A549 (cell line): ENCODE measurements around the gene SLC7A11.

ENCODE experiments used
- ATOH8 ChIP-seq: fragments of 250-450 bp; sonication (Bioruptor Pico); IDR thresholded peaks from 2 replicates; pipeline ENCODE4 v1.5.0; 2020; ENCODE audit warnings: low read depth, mild to moderate bottlenecking, moderate library complexity
- EP300 ChIP-seq, 2 experiments: fragments of >200 bp; sonication (Bioruptor Twin); formaldehyde crosslinking; IDR thresholded peaks; 2 replicates in 1 of 2; 3 replicates in 1 of 2; pipeline ENCODE4 v1.6.1; 2016 to 2017
- FOSL2 ChIP-seq, 2 experiments: fragments of 450-650 bp in 1 of 2; fragments of >200 bp in 1 of 2; sonication (Bioruptor Twin) in 1 of 2; formaldehyde crosslinking; IDR thresholded peaks; 2 replicates each; pipeline versions ENCODE4 v1.5.0 to v1.6.1; 2016 to 2020; ENCODE audit warnings: mild to moderate bottlenecking in 1 of 2, moderate library complexity in 1 of 2
- HDAC2 ChIP-seq: fragments of 200-600 bp; sonication (generic); IDR thresholded peaks from 2 replicates; pipeline ENCODE4 v1.6.1; 2016
- JUNB ChIP-seq: fragments of >200 bp; sonication (Bioruptor Twin); formaldehyde crosslinking; IDR thresholded peaks from 2 replicates; pipeline ENCODE4 v1.6.1; 2016
- MAFK ChIP-seq: fragments of 450-650 bp; IDR thresholded peaks from 2 replicates; pipeline ENCODE4 v1.6.1; 2014; ENCODE audit not compliant: partially characterized antibody
- POLR2A ChIP-seq: IDR thresholded peaks from 2 replicates; pipeline ENCODE4 v1.6.1; 2012; ENCODE audit warnings: mild to moderate bottlenecking, low read length
- POLR2AphosphoS2 ChIP-seq: conservative IDR thresholded peaks from 2 replicates; pipeline ENCODE4 v1.6.1; 2012; ENCODE audit warnings: low read length, improper control_type of control experiment, inconsistent platforms
- RAD21 ChIP-seq, 2 experiments: fragments of >200 bp in 1 of 2; sonication (Bioruptor Twin) in 1 of 2; formaldehyde crosslinking in 1 of 2; IDR thresholded peaks in 1 of 2; conservative IDR thresholded peaks in 1 of 2; 2 replicates in 1 of 2; 3 replicates in 1 of 2; pipeline ENCODE4 v1.6.1; 2012 to 2018; ENCODE audit warnings: inconsistent platforms in 1 of 2
- ZFP36 ChIP-seq: fragments of 450-650 bp; IDR thresholded peaks from 2 replicates; pipeline ENCODE4 v1.6.1; 2014; ENCODE audit warnings: borderline replicate concordance; ENCODE audit not compliant: partially characterized antibody
- TF ChIP-seq, protein P1 (sequence below): fragments of 150-350 bp; IDR thresholded peaks from 2 replicates; pipeline ENCODE4 v1.6.1; 2014; ENCODE audit warnings: low read depth, mild to moderate bottlenecking, low read length
- TF ChIP-seq, protein P2 (sequence below): fragments of >200 bp; sonication (Bioruptor Twin); formaldehyde crosslinking; IDR thresholded peaks from 3 replicates; pipeline ENCODE4 v1.5.1; 2016
- TF ChIP-seq, protein P3 (sequence below): IDR thresholded peaks from 2 replicates; pipeline ENCODE4 v1.6.1; 2012
- TF ChIP-seq, protein P4 (sequence below): fragments of 200-600 bp; sonication (generic); IDR thresholded peaks from 2 replicates; pipeline ENCODE4 v1.6.1; 2016; ENCODE audit warnings: antibody characterized with exemption, mild to moderate bottlenecking, moderate library complexity

GRCh38 chr4:138241281-138242075 lies 671 bp downstream of the SLC7A11 start:
- TF ChIP-seq POLR2AphosphoS2 (no peak; the same call in 1 of the 2 replicates), RAD21 (conservative IDR thresholded peaks at IDR 0.05 in 1 of 2, IDR thresholded peaks at IDR 0.05 in 1 of 2) (no peak), EP300 (IDR thresholded peaks at IDR 0.05) (no peak), POLR2A (peak; percentile 64), ZFP36 (no peak), MAFK (no peak), HDAC2 (no peak), ATOH8 (CRISPR knock-in tag) (no peak), FOSL2 (IDR thresholded peaks at IDR 0.05) (no peak), FOSL2 (CRISPR knock-in tag; IDR thresholded peaks at IDR 0.05) (no peak), JUNB (no peak)
- TF ChIP-seq, protein P1, sequence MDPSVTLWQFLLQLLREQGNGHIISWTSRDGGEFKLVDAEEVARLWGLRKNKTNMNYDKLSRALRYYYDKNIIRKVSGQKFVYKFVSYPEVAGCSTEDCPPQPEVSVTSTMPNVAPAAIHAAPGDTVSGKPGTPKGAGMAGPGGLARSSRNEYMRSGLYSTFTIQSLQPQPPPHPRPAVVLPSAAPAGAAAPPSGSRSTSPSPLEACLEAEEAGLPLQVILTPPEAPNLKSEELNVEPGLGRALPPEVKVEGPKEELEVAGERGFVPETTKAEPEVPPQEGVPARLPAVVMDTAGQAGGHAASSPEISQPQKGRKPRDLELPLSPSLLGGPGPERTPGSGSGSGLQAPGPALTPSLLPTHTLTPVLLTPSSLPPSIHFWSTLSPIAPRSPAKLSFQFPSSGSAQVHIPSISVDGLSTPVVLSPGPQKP, result no peak
- TF ChIP-seq, protein P2, sequence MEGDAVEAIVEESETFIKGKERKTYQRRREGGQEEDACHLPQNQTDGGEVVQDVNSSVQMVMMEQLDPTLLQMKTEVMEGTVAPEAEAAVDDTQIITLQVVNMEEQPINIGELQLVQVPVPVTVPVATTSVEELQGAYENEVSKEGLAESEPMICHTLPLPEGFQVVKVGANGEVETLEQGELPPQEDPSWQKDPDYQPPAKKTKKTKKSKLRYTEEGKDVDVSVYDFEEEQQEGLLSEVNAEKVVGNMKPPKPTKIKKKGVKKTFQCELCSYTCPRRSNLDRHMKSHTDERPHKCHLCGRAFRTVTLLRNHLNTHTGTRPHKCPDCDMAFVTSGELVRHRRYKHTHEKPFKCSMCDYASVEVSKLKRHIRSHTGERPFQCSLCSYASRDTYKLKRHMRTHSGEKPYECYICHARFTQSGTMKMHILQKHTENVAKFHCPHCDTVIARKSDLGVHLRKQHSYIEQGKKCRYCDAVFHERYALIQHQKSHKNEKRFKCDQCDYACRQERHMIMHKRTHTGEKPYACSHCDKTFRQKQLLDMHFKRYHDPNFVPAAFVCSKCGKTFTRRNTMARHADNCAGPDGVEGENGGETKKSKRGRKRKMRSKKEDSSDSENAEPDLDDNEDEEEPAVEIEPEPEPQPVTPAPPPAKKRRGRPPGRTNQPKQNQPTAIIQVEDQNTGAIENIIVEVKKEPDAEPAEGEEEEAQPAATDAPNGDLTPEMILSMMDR, result no peak
- TF ChIP-seq, protein P3, sequence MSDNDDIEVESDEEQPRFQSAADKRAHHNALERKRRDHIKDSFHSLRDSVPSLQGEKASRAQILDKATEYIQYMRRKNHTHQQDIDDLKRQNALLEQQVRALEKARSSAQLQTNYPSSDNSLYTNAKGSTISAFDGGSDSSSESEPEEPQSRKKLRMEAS, result no peak; the same call in 1 of the 2 replicates
- TF ChIP-seq, protein P4, sequence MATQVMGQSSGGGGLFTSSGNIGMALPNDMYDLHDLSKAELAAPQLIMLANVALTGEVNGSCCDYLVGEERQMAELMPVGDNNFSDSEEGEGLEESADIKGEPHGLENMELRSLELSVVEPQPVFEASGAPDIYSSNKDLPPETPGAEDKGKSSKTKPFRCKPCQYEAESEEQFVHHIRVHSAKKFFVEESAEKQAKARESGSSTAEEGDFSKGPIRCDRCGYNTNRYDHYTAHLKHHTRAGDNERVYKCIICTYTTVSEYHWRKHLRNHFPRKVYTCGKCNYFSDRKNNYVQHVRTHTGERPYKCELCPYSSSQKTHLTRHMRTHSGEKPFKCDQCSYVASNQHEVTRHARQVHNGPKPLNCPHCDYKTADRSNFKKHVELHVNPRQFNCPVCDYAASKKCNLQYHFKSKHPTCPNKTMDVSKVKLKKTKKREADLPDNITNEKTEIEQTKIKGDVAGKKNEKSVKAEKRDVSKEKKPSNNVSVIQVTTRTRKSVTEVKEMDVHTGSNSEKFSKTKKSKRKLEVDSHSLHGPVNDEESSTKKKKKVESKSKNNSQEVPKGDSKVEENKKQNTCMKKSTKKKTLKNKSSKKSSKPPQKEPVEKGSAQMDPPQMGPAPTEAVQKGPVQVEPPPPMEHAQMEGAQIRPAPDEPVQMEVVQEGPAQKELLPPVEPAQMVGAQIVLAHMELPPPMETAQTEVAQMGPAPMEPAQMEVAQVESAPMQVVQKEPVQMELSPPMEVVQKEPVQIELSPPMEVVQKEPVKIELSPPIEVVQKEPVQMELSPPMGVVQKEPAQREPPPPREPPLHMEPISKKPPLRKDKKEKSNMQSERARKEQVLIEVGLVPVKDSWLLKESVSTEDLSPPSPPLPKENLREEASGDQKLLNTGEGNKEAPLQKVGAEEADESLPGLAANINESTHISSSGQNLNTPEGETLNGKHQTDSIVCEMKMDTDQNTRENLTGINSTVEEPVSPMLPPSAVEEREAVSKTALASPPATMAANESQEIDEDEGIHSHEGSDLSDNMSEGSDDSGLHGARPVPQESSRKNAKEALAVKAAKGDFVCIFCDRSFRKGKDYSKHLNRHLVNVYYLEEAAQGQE, result no peak
